Tibial nerve (tissue), 4 donors: ENCODE measurements around the gene TEX26.

ENCODE experiments used
- CTCF ChIP-seq, 5 experiments: fragments of 200-600 bp in 3 of 5; fragments of 450-650 bp in 2 of 5; sonication (generic) in 3 of 5; IDR thresholded peaks; one replicate each; pipeline ENCODE4 v1.5.1; 2016 to 2019; ENCODE audit warnings: antibody characterized with exemption in 5 of 5, mild to moderate bottlenecking in 3 of 5, moderate library complexity in 2 of 5
- EP300 ChIP-seq, 2 donors: sonication (generic); formaldehyde crosslinking; IDR thresholded peaks; one replicate each; pipeline ENCODE4 v1.6.1; 2017; ENCODE audit warnings: antibody characterized with exemption in 2 of 2, mild to moderate bottlenecking in 1 of 2
- POLR2A ChIP-seq, 2 donors: fragments of 450-650 bp; IDR thresholded peaks; one replicate each; pipeline ENCODE4 v1.6.1; 2017; ENCODE audit warnings: antibody characterized with exemption in 2 of 2, mild to moderate bottlenecking in 2 of 2, moderate library complexity in 2 of 2

- no peak for TF ChIP-seq CTCF (IDR thresholded peaks at IDR 0.05)
- no peak for TF ChIP-seq POLR2A (IDR thresholded peaks at IDR 0.05)
- no peak for TF ChIP-seq EP300 (IDR thresholded peaks at IDR 0.05)
These were observed 16.5 kb upstream of the TEX26 start for GRCh38 chr13:30915691-30916541.
